HUES64 (cell line): ENCODE results near the gene CDC14B.
"Not testable (repeated sequence)": the region's sequence is repeated elsewhere in the genome, so short reads cannot be mapped to it uniquely, and the experiment has no call there.

ENCODE experiments used
- H3K27ac ChIP-seq: 2 replicates; pipeline ENCODE4 v1.7.0; 2013; ENCODE audit warnings: low read depth, low read length, inconsistent platforms
- H3K27me3 ChIP-seq: 2 replicates; pipeline ENCODE4 v1.6.1; 2013; ENCODE audit warnings: mild to moderate bottlenecking, low read length; ENCODE audit not compliant: insufficient read depth
- H3K36me3 ChIP-seq: 2 replicates; pipeline ENCODE4 v1.6.1; 2013; ENCODE audit warnings: mild to moderate bottlenecking, low read length; ENCODE audit not compliant: insufficient read depth
- H3K4me1 ChIP-seq: 2 replicates; pipeline ENCODE4 v1.6.1; 2013; ENCODE audit warnings: mild to moderate bottlenecking, low read length, moderate library complexity; ENCODE audit not compliant: insufficient read depth
- H3K4me3 ChIP-seq: 2 replicates; pipeline ENCODE4 v1.5.1; 2013; ENCODE audit warnings: mild to moderate bottlenecking, low read length, moderate library complexity
- H3K9ac ChIP-seq: 2 replicates; pipeline ENCODE4 v1.6.1; 2013; ENCODE audit warnings: mild to moderate bottlenecking, low read depth, low read length
- H3K9me3 ChIP-seq: 2 replicates; pipeline ENCODE4 v1.6.1; 2013; ENCODE audit warnings: low read depth, low read length; ENCODE audit not compliant: insufficient read depth
- WGBS: fragments of 150-250, 120-280 bp; methylation state at CpG from one replicate; pipeline ENCODE4 v1.1.7; 2013; ENCODE audit warnings: missing lambda C conversion rate; 5-methylcytosine and 5-hydroxymethylcytosine counted together

Gene CDC14B

DNA sequence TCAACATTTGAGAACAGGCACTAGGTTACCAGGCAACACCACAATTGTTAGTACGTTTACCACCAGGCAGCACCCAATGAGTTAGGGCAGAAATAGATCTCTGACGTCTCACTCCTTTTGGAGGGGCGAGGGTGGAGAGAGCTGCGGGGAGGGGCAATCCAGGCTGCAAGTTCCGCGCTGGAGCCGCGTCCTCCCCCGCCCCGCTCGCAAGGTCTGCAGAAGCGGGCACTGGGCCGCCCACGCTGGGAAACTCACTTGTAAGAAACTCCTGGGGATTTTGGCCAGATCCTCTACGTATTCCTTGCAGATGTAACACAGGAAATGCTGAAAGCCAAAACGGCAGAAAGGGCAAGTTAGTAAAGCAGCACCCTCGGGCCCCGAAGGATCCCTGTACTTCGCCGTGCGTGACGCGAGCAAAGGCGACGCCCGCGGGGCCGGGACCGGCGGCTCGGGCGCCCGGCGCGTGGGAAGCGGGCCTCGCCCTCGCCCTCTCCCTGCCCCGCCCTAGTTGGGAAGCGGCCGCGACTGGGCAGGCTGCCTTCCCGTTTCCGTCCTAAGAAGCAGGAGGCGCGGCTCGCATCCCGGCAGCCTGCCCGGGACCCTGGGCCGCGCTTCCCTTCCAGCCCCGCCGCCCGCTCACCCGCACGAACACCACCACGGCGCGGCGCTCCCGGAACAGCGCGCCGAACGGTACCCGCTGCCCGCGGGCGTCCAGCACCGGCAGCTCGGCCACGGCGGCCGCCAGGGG, 35.0 kb upstream of the CDC14B start:
- no peaks in the 10 kb centered on the region for H3K4me1 ChIP-seq
- no peaks in the 10 kb centered on the region for H3K9me3 ChIP-seq
- H3K27ac ChIP-seq = peak overlapping the region; percentile 48; the same call in 1 of the 2 replicates
- peaks cover 6% of the 10 kb centered on the region for H3K36me3 ChIP-seq
- peak overlapping the region; percentile 78 for H3K9ac ChIP-seq
- peaks cover 7% of the 10 kb centered on the region; the same call in 1 of the 2 replicates for H3K27me3 ChIP-seq
- H3K4me3 ChIP-seq = peak overlapping the region; percentile 91
- under 1% methylated on average over 74 of the region's 74 CpGs for WGBS

DNA sequence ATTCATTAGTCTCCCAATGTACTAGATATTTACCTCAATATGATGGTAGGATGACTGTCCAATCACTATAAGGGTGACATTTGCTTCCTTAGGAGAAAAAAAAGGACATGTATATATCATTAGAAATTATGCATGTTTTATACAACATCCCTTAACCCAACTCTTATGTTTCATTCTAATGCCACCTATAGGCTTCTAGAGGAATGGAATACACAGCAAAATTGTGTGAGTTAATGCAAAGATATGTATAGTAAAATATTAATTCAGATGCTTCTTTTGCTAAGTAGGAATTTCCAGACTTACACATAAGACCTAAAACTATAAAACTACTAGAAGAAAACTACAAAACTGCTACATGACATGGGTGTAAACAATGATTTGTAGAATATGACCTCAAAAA, 32.0 kb upstream of the CDC14B start:
- no peak overlapping the region for H3K9ac ChIP-seq
- H3K9me3 ChIP-seq = no peaks in the 10 kb centered on the region
- no peak overlapping the region for H3K27ac ChIP-seq
- H3K4me1 ChIP-seq = no peaks in the 10 kb centered on the region
- H3K36me3 ChIP-seq = peaks cover 10% of the 10 kb centered on the region
- peaks cover 7% of the 10 kb centered on the region; the same call in 1 of the 2 replicates for H3K27me3 ChIP-seq
- no peak overlapping the region for H3K4me3 ChIP-seq

DNA sequence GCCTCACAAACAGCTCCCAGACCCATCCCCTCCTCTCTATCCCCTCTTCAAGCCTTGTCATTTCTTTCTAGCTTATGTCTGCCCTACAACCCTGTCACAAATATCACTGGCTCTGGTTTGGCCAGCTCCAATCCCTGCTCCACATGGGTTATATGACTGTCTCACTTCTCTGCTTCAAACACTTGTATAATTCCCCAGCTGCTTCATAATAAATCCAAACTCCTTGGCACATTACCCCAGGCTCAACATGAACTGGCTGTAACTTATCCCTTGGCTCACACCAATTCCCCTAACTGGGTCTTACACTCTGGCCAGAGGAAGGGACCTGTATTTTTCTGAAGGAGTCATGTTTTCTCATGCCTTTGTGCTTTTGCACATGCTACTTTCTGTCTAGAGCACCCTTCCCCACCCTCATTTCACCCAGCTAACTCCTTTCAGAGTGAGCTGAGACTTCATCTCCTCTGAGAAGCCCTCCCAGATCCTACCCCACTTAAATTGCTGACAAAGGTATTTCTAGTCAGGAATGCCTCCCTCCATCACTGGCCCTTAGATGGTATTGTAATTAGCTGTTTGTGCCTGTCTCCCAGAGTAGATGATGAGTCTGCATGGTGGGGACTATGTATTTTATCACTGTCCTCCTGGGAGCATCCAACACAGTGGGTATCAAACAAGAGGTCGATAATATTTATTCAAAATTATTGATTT, 30.1 kb upstream of the CDC14B start:
- Histone ChIP-seq H3K27ac (no peak overlapping the region), H3K9ac (no peak overlapping the region), H3K4me3 (no peak overlapping the region), H3K27me3 (no peaks in the 10 kb centered on the region), H3K9me3 (no peaks in the 10 kb centered on the region), H3K36me3 (peaks cover 19% of the 10 kb centered on the region), H3K4me1 (no peaks in the 10 kb centered on the region)
- no CpG with 5 or more reads among the region's 1 CpG for WGBS

DNA sequence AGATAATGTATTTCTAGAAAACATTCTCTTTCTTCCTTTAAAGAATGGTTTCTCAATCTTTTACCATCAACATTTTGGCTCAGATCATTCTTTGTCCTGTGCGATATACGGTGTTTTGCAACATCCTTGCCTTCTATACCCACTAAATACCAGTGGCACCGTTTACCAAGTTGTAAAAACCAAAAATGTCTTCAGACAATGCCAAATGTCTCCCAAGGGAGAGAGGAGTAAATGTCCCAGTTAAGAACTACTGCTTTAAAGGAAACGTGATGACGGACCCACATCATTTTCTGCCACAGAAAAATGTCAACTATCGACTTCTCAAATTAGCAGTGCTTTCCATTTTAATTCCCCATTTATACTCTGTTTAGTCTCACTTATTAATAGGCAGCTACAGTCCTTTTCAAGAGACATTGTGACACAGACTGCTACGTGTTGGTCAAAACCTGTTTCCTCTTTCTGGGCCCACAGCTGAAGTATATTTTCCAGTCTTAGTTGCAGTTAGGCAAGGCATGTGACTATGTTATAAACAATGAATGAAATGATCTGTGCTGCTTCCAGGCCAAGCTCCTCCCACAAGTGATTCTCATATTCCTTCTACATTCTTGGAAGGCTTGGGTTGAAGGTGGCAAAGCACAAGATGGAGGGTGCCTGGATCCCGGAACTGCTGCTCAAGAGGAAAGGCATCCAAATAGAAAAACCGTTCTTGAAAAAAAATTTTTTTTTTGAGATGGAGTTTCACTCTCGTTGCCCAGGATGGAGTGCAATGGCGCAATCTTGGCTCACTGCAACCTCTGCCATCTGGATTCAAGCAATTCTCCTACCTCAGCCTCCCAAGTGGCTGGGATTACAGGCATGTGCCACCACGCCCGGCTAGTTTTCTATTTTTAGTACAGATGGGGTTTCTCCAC, 26.7 kb upstream of the CDC14B start:
- H3K4me1 ChIP-seq = no peaks in the 10 kb centered on the region
- H3K9ac ChIP-seq = no peak overlapping the region
- no peaks in the 10 kb centered on the region for H3K27me3 ChIP-seq
- H3K36me3 ChIP-seq = peaks cover 19% of the 10 kb centered on the region
- 94% methylated on average over 13 of the region's 13 CpGs for WGBS
- no peaks in the 10 kb centered on the region for H3K9me3 ChIP-seq
- no peak overlapping the region for H3K27ac ChIP-seq
- H3K4me3 ChIP-seq = no peak overlapping the region

DNA sequence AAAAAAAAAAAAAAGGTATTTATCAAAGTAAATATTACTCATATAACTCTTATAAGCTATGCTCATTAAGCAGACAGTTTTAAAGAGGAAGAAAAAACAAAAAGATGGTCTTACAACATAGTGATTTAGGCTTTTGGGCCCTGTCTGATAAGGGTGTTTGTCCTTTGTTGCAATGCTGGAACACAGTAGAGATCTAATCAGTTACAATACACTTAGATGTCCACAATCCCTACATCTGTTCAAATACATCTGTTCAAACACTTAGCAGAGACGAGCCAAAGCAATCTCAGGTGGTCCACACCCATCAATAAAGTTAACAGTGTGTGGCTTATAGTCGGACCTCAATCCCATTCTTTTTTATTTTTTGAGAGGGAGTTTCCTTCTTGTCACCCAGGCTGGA, 24.5 kb upstream of the CDC14B start:
- H3K36me3 ChIP-seq = peaks cover 13% of the 10 kb centered on the region; the same call in 1 of the 2 replicates
- H3K9me3 ChIP-seq = no peaks in the 10 kb centered on the region
- H3K4me3 ChIP-seq = no peak overlapping the region
- H3K9ac ChIP-seq = no peak overlapping the region
- no peak overlapping the region for H3K27ac ChIP-seq
- no peaks in the 10 kb centered on the region for H3K4me1 ChIP-seq
- no peaks in the 10 kb centered on the region for H3K27me3 ChIP-seq
- 89% methylated on average over 2 of the region's 2 CpGs for WGBS

DNA sequence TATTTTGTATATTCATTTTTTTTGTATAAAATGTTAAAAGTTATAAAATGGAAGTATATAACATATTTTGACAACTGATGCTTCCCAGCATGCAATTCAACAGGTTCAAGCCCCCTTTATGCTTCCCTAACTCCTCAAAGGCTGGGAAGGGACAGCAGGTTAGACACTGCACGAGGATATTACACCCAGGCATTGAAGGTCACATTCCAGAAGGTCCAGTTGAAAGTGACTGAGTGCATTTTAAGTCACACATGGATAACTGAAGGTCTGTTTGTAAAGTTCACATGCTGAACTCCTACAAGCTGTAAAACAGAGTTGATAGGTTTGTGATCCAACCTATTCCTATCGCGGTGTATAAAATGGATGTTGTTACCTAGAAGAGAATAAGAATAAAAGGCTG, 21.9 kb upstream of the CDC14B start:
- Histone ChIP-seq H3K36me3 (peaks cover 9% of the 10 kb centered on the region; the same call in 1 of the 2 replicates), H3K9me3 (no peaks in the 10 kb centered on the region), H3K9ac (no peak overlapping the region), H3K27me3 (no peaks in the 10 kb centered on the region), H3K27ac (no peak overlapping the region), H3K4me1 (no peaks in the 10 kb centered on the region), H3K4me3 (no peak overlapping the region)
- 86% methylated on average over 3 of the region's 3 CpGs for WGBS

DNA sequence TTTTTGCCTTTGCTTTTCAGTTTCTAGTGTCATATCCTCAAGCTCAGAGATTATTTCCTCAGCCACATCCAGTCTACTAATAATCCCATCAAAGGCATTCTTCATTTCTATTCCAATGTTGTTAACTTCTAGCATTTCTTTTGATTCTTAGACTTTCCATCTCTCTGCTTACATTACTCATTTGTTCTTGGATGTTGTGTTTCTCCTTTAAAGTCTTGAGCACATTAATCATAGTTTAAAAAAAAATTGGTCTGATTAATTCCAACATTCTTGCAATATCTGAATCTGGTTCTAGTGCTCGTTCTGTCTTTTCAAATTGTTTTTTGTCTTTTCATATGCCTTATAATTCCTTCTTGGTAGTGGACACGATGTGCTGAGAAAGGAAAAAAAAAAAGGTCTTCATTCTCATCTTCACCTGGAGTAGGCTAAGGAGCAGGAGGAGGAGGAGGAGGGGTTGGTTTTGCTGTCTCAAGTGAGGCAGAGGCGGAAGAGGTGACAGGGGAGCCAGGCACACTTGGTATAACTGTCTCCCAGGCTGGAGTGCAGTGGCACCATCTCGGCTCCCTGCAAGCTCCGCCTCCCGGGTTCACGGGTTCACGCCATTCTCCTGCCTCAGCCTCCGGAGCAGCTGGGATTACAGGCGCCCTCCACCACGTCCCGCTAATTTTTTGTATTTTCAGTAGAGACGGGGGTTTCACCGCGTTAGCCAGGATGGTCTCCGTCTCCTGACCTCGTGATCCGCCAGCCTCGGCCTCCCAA, 19.1 kb upstream of the CDC14B start:
- no peaks in the 10 kb centered on the region for H3K27me3 ChIP-seq
- H3K36me3 ChIP-seq = no peaks in the 10 kb centered on the region
- no peaks in the 10 kb centered on the region for H3K9me3 ChIP-seq
- WGBS = 91% methylated on average over 19 of the region's 19 CpGs
- H3K9ac ChIP-seq = no peak overlapping the region
- no peaks in the 10 kb centered on the region for H3K4me1 ChIP-seq
- H3K4me3 ChIP-seq = no peak overlapping the region
- H3K27ac ChIP-seq = no peak overlapping the region

DNA sequence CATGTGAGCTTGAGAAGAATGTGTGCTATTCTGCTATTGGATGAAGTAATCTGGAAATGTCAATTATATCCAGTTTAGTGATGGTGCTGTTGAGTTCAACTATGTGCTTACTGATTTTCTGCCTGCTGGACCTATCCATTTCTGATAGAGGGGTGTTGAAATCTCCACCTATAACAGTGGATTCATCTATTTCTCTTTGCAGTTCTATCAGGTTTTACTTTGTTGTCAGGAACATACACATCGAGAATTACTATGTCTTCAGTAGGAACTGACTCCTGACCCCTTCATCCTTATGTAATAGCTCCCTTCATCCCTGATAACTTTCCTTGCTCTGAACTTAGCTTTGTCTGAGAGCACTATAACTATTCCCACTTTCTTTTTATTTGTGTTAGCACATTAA, 16.7 kb upstream of the CDC14B start:
- Histone ChIP-seq H3K9me3 (no peaks in the 10 kb centered on the region), H3K4me3 (no peak overlapping the region), H3K36me3 (no peaks in the 10 kb centered on the region), H3K27me3 (no peaks in the 10 kb centered on the region), H3K27ac (no peak overlapping the region), H3K4me1 (no peaks in the 10 kb centered on the region), H3K9ac (no peak overlapping the region)
- WGBS = 99% methylated on average over 1 of the region's 1 CpG

DNA sequence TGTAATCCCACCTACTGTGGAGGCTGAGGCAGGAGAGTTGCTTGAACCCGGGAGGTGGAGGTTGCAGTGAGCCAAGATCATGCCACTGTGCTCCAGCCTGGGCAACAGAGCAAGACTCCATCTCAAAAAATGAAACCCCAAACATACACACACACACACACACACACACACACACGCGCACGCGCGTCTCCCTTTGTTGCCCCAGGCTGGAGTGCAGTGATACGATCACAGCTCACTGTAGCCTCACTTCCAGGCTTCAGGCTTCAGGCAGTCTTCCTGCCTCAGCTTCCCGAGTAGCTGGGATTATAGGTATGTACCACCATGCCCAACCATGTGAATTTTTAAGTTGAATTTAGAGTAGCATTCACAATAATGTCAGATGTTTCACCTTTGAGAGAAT, 13.9 kb upstream of the CDC14B start:
- H3K27me3 ChIP-seq, H3K4me1 ChIP-seq, H3K4me3 ChIP-seq, H3K9me3 ChIP-seq, H3K36me3 ChIP-seq, H3K27ac ChIP-seq, H3K9ac ChIP-seq: not testable (repeated sequence)
- WGBS = 97% methylated on average over 7 of the region's 8 CpGs

DNA sequence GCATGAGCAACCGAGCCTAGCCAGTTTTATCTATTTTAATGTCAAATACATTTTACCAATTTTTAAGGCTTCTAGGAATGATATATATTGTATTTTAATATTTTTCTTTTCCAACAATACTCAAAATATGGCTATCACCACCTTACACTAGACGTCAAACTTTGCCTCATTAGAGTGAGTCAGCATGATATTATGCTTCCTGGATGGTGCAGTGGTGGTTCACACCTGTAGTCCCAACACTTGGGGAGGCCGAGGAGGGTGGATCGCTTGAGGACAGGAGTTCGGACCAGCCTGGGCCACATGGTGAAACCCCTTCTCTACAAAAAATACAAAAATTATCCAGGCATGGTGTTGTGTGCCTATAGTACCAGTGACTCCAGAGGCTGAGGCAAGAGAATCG, 7.3 kb upstream of the CDC14B start:
- no peaks in the 10 kb centered on the region for H3K27me3 ChIP-seq
- no peaks in the 10 kb centered on the region for H3K9me3 ChIP-seq
- no peak overlapping the region for H3K4me3 ChIP-seq
- H3K27ac ChIP-seq = no peak overlapping the region
- peaks cover under 1% of the 10 kb centered on the region; the same call in 1 of the 2 replicates for H3K4me1 ChIP-seq
- WGBS = 93% methylated on average over 6 of the region's 6 CpGs
- H3K36me3 ChIP-seq = no peaks in the 10 kb centered on the region
- H3K9ac ChIP-seq = no peak overlapping the region
